Thymus (tissue), 11 donors: ENCODE results near the gene SCGB1D1. TPM values are rescaled to one million over a fixed set of nuclear protein-coding genes. Genes with fewer than 3 reads are reported as not detected.

Source experiments
- DNase-seq, 9 donors: peaks; one replicate each; pipeline ENCODE4 v3.0.0-alpha.2; 2013; ENCODE audit warnings: low spot score in 9 of 9, low read depth in 6 of 9, missing footprints in 1 of 9
- H3K27ac ChIP-seq, 2 donors: one replicate each; pipeline ENCODE4 v1.5.1; 2013; ENCODE audit warnings: control low read depth in 1 of 2, low read depth in 1 of 2, low read length in 1 of 2, mild to moderate bottlenecking in 1 of 2, moderate library complexity in 1 of 2
- H3K27me3 ChIP-seq, 2 donors: one replicate each; pipeline ENCODE4 v1.5.1; 2013; ENCODE audit warnings: low read length in 1 of 2; ENCODE audit not compliant: control insufficient read depth in 2 of 2, insufficient read depth in 1 of 2
- H3K36me3 ChIP-seq, 2 donors: one replicate each; pipeline ENCODE4 v1.5.1; 2013; ENCODE audit warnings: low read length in 1 of 2, mild to moderate bottlenecking in 1 of 2, moderate library complexity in 1 of 2; ENCODE audit not compliant: control insufficient read depth in 2 of 2, insufficient read depth in 2 of 2
- H3K4me1 ChIP-seq, 2 donors: one replicate each; pipeline ENCODE4 v1.5.1; 2013; ENCODE audit warnings: low read length in 2 of 2; ENCODE audit not compliant: control insufficient read depth in 2 of 2, insufficient read depth in 2 of 2
- H3K4me3 ChIP-seq, 2 donors: one replicate each; pipeline ENCODE4 v1.5.1; 2013; ENCODE audit warnings: low read length in 2 of 2, control low read depth in 1 of 2, mild to moderate bottlenecking in 1 of 2
- H3K9me3 ChIP-seq, 2 donors: one replicate each; pipeline ENCODE4 v1.5.1; 2013; ENCODE audit warnings: low read length in 1 of 2, mild to moderate bottlenecking in 1 of 2; ENCODE audit not compliant: control insufficient read depth in 2 of 2, insufficient read depth in 1 of 2
- WGBS: extraction: QIAGEN DNeasy Blood & Tissue Kit; methylation state at CpG from one replicate; pipeline ENCODE4 v1.1.7; 2013; 5-methylcytosine and 5-hydroxymethylcytosine counted together
- polyA plus RNA-seq: library from polyadenylated mRNA; stranded (reverse); fragments of 200-250 nt; gene quantifications from one replicate; pipeline ENCODE4 v1.2.3, GENCODE V29; 2013
- total RNA-seq: library from RNA; stranded (reverse); fragments of 120-200 nt; gene quantifications from one replicate; pipeline ENCODE4 v1.2.4, GENCODE V29; 2013
- donor health status: healthy.

The SCGB1D1 gene
- total and polyA plus RNA-seq, 2 donors, result 1.6 to 9.3 TPM

DNA sequence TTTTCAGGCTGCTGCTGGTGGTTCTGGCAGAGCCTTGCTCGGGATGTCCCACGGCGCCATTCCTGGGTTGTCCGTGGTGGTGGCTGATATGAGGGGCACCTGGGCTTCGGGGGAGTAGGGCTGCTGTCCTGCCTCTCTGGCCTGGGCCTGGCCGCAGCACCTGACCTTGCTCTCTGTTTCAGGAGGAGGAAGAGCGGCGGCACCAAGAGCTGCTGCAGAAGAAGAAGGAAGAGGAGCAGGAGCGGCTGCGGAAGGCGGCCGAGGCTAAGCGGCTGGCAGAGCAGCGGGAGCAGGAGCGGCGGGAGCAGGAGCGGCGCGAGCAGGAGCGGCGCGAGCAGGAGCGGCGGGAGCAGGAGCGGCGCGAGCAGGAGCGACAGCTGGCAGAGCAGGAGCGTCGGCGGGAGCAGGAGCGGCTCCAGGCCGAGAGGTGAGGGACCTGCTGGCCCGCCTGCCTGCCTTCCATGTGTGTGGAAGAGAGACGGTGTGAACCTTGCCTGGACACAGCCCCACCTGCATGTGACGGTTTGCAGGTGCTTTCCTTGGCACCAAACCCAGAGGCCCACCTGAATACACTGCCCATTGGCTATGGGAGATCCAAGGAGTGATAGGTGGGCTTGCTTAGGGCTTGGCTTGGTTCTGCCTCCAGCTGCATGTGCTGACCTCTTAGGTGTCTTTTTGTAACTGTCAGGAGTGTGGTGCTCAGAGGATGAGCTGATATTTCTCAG, 43.4 kb upstream of the SCGB1D1 start:
- no peak overlapping the region for H3K27ac ChIP-seq
- H3K4me1 ChIP-seq, result no peaks in the 10 kb centered on the region
- WGBS, result 97% methylated on average over 36 of the region's 36 CpGs
- H3K4me3 ChIP-seq, result no peak overlapping the region
- no peaks in the 10 kb centered on the region for H3K9me3 ChIP-seq
- H3K27me3 ChIP-seq, result no peaks in the 10 kb centered on the region
- peaks cover 97 to 98% of the 10 kb centered on the region in 2 donors for H3K36me3 ChIP-seq
- DNase-seq, result no peak

DNA sequence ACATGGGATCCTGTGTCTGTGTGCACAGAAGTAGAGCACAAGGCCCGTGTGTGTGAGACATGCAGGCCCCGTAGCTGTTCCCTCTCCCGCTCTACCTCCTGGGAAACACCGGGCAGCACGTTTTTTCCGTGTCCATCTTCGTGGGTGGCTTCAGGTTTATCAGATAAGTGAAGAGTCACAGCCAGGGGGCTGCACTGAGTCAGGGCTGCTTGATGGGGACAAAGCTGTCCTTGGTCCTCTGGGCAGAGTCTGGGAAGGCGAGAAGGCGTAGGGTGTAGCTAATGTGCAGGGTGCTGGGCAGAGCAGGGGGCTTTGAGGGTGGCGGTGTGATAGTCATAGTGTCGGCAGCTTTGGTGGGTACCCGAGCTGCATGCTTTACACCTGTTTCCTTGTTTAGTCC, 42.5 kb upstream of the SCGB1D1 start:
- no peak overlapping the region for H3K27ac ChIP-seq
- WGBS, result 97% methylated on average over 12 of the region's 12 CpGs

DNA sequence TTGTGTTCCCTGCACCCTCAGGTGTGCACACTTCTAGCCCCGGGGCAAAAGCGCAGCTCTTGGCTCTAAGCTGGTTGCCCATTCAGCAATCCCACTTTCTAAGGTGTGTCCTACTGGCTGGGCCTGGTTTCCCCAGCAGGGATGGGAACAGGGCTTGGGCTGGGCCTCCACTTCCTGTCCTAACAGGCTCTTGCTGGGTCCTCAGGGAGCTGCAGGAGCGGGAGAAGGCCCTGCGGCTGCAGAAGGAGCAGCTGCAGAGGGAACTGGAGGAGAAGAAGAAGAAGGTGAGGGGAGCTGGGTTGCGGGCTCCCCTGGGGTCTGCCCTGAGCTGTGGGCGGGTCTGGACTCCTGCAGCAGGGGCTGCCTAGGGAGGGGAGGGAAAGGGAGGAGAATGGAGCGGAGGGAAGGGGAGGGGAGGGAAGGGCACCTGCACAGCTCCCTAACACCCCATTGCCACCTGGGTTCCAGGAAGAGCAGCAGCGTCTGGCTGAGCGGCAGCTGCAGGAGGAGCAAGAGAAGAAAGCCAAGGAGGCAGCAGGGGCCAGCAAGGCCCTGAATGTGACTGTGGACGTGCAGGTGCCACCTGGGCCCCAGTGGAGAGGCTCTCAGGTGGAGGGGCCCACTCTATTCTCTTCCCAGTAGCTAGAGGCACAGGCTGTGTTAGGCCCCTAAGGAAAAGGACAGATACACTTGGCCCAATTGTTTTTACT, 41.6 kb upstream of the SCGB1D1 start:
- peaks cover 90 to 94% of the 10 kb centered on the region in 2 donors for H3K36me3 ChIP-seq
- no peak overlapping the region for H3K27ac ChIP-seq
- DNase-seq, result no peak
- H3K4me3 ChIP-seq, result no peak overlapping the region
- no peaks in the 10 kb centered on the region for H3K27me3 ChIP-seq
- H3K9me3 ChIP-seq, result no peaks in the 10 kb centered on the region
- 97% methylated on average over 10 of the region's 10 CpGs for WGBS
- no peaks in the 10 kb centered on the region for H3K4me1 ChIP-seq

More for the DNA sequence above, 42.5 kb upstream of the SCGB1D1 start:
- Histone ChIP-seq H3K36me3 (peaks cover 96 to 97% of the 10 kb centered on the region in 2 donors), H3K9me3 (no peaks in the 10 kb centered on the region), H3K27me3 (no peaks in the 10 kb centered on the region), H3K4me3 (no peak overlapping the region), H3K4me1 (no peaks in the 10 kb centered on the region)
- DNase-seq, result no peak

DNA sequence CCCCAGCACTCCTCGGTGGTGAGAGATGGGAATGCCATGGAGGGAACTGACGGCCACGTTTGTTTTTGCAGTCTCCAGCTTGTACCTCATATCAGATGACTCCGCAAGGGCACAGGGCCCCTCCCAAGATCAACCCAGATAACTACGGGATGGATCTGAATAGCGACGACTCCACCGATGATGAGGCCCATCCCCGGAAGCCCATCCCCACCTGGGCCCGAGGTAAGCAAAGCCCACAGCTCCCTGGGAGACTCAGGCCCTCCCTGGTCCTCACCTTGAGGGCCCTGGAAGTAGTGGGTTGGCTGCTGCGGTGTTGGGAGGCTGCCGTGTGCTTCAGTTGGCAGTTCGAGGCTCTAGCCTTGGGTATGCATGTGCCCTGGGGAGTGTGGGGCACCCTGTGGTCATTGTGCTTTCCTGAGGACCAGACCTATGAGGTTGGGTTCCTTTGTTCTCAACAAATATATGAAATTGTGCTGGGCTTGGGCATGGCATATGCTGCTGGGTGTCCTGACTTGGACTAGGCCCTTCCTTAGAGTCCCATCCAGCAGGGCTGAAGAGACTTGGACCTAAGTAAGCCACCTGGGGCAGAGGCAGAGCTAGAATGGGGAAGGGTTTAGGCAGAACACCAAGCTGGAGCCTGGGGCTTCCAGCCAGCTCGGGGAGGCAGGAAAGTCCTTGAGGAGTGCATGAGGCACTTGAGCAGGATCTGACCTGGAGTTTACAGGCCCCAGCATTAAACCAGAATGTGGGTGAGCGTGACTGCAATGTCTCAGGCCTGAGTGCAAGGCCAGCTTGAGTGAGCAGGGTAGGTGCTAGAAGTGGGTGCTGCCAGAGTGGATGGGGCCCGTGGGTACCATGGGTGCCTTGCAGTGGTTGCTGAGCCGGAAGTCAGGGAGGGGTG, 39.8 kb upstream of the SCGB1D1 start:
- Histone ChIP-seq H3K4me1 (no peaks in the 10 kb centered on the region), H3K36me3 (peaks cover 75 to 76% of the 10 kb centered on the region in 2 donors), H3K27ac (no peak overlapping the region), H3K9me3 (no peaks in the 10 kb centered on the region), H3K27me3 (no peaks in the 10 kb centered on the region), H3K4me3 (no peak overlapping the region)
- WGBS, result 96% methylated on average over 17 of the region's 17 CpGs
- DNase-seq, result no peak

DNA sequence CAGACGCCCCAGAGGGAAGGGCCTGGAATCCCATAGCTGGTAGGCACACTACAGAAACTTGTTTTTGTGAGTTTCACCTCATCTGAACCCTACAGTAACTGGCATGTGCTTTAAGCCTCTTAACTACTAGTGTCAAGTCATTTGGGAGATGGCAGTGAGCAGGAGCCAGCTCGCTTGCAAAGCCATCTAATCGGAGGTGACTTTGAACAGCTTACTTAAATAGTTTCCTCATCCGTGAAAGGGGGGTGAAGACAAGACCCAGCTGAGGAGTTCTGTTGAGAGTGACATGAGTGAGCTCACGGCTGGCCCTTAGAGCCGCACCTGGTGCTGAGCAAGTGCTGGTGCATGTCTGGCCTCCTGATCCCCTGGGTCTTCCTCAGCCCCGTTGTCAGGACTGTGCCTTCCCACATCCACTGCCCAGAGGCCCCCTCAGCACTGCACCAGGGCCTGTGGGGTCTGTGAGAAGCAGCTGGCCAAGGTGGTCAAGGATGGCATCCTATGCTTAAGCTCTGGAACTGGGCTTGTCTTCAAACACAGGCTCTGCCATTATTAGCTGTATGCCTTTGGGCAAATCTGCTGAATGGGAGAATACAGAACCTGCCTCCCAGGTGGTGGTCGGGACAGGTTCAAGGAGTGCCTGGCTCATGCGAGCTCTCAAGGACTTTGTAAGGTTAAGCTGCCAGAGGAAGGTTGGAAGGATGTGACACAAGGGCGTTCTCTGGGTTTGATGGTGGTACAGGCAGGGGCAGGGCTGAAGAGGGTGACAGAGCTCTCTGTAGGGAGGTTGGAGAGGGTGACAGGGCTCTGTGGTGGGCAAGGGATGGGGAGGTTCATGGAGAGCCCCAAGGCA, 38.9 kb upstream of the SCGB1D1 start:
- no peaks in the 10 kb centered on the region for H3K27me3 ChIP-seq
- no peak for DNase-seq
- no peaks in the 10 kb centered on the region for H3K4me1 ChIP-seq
- H3K27ac ChIP-seq, result no peak overlapping the region
- no peak overlapping the region for H3K4me3 ChIP-seq
- 97% methylated on average over 10 of the region's 10 CpGs for WGBS
- H3K36me3 ChIP-seq, result peaks cover 66 to 68% of the 10 kb centered on the region in 2 donors
- H3K9me3 ChIP-seq, result no peaks in the 10 kb centered on the region

DNA sequence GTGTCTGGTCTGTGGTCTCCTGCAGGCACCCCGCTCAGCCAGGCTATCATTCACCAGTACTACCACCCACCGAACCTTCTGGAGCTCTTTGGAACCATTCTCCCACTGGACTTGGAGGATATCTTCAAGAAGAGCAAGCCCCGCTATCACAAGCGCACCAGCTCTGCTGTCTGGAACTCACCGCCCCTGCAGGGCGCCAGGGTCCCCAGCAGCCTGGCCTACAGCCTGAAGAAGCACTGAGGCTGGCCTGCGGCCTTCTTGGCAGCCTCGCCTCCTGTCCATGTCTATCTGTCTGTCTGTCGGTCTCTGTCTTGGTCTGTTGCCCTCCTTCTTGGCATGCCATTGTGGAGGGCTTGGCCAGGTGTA, 38.3 kb upstream of the SCGB1D1 start:
- no peaks in the 10 kb centered on the region for H3K4me1 ChIP-seq
- H3K27ac ChIP-seq, result no peak overlapping the region
- H3K27me3 ChIP-seq, result no peaks in the 10 kb centered on the region
- H3K9me3 ChIP-seq, result no peaks in the 10 kb centered on the region
- DNase-seq, result no peak
- H3K4me3 ChIP-seq, result no peak overlapping the region
- 98% methylated on average over 9 of the region's 9 CpGs for WGBS
- H3K36me3 ChIP-seq, result peaks cover 60 to 62% of the 10 kb centered on the region in 2 donors

DNA sequence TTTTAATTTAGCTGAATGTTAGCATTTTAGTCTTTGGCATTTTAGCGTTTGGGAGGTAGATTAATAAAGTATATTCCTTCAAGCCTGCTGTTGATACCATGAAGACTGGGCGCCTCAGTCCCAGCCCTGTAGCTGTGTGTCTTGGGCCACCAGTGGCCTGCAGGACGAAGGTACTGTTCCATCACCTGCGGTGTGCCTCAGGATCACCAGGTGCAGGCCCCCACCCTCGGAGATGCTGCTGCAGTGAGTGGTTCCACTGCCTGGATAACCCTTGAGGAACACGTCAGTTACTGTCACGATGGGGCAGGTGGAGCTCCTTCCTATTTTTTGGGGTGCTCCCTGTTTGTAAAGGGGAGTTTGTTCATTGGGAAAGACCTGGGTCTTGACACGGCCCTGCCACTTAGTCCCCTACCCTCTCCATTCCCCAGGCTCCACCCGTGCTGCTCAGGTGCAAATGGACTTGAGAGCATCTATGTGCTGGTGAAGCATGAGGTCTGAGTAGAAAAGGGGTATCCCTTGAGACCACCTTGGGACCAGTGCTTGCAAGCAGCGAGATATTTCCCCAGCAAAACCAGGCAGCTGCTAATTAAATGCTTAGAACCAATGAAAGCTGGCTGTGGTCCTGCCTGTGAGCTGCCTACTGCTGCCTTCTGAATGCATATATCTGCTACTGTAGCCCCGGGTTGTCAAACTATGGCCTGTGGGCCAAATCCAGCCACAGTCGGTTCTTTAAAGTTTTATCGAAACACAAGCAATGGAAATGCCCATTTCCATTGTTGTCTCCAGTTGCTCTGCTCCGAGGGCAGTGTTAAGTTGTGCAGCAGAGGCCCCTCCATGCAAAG, 37.5 kb upstream of the SCGB1D1 start:
- no peak overlapping the region for H3K4me3 ChIP-seq
- no peak for DNase-seq
- H3K4me1 ChIP-seq, result no peaks in the 10 kb centered on the region
- no peaks in the 10 kb centered on the region for H3K27me3 ChIP-seq
- H3K9me3 ChIP-seq, result no peaks in the 10 kb centered on the region
- peaks cover 52 to 55% of the 10 kb centered on the region in 2 donors for H3K36me3 ChIP-seq
- H3K27ac ChIP-seq, result no peak overlapping the region
- WGBS, result 97% methylated on average over 14 of the region's 14 CpGs

DNA sequence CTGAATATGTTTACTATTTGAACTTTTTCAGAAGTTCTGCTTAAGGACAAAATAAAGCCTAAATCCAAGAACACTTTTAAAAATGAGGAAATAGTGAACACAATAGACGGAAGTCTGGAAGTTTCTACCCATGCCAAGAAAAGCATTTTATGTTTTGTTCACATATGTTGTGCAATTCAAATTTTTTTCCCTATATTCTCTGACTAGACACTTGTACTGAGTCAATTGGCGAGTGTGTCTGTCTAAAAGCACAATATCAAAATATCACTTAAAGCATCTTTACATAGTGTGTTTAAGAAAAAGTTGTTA, 37.0 kb upstream of the SCGB1D1 start:
- no peaks in the 10 kb centered on the region for H3K4me1 ChIP-seq
- DNase-seq, result no peak
- no peaks in the 10 kb centered on the region for H3K9me3 ChIP-seq
- H3K4me3 ChIP-seq, result no peak overlapping the region
- no peaks in the 10 kb centered on the region for H3K27me3 ChIP-seq
- peaks cover 47 to 49% of the 10 kb centered on the region in 2 donors for H3K36me3 ChIP-seq
- 97% methylated on average over 2 of the region's 2 CpGs for WGBS
- no peak overlapping the region for H3K27ac ChIP-seq
